NCI-H1092 (cell line): ENCODE results near the gene NMNAT1.
A peak's percentile ranks its signal among the peaks of the same experiment; 100 is the strongest.
"Not testable (repeated sequence)": the region's sequence is repeated elsewhere in the genome, so short reads cannot be mapped to it uniquely, and the experiment has no call there.

Experiments
- DNase-seq: peaks from one replicate; lab custom pipeline; 2025; lab: John Stamatoyannopoulos, UW

NMNAT1 gene

GRCh38 chr1:10020086-10020485 is 76.8 kb downstream of the NMNAT1 start:
- no peak for DNase-seq

GRCh38 chr1:10020678-10021077 is 77.4 kb downstream of the NMNAT1 start:
- DNase-seq = not testable (repeated sequence)

GRCh38 chr1:10021992-10022391 is 78.7 kb downstream of the NMNAT1 start:
- not testable (repeated sequence) for DNase-seq

GRCh38 chr1:10022656-10023055 is 79.4 kb downstream of the NMNAT1 start:
- DNase-seq = no peak

- no peak for DNase-seq
These were observed 82.1 kb downstream of the NMNAT1 start for GRCh38 chr1:10025354-10025753.

GRCh38 chr1:10027027-10027426 is 83.8 kb downstream of the NMNAT1 start:
- DNase-seq = no peak

- not testable (repeated sequence) for DNase-seq
These were observed 85.8 kb downstream of the NMNAT1 start for GRCh38 chr1:10028956-10029500.

GRCh38 chr1:10031461-10031860 is 88.2 kb downstream of the NMNAT1 start:
- DNase-seq = no peak

GRCh38 chr1:10032590-10033358 is 89.5 kb downstream of the NMNAT1 start, which contains the start of gene UBE4B:
UBE4B (plus strand) TSS chr1:10032958; CDS start chr1:10033671, 713 bp downstream.
- peak; percentile 98 for DNase-seq

GRCh38 chr1:10033359-10033845 is 90.1 kb downstream of the NMNAT1 start:
- DNase-seq = peak; percentile 41
